Endothelial cell of umbilical vein (primary cell): ENCODE data around the gene OR5J2.
"Not testable (repeated sequence)": the region's sequence is repeated elsewhere in the genome, so short reads cannot be mapped to it uniquely, and the experiment has no call there.

Experiments used
- CTCF ChIP-seq, 2 donors: IDR thresholded peaks; 1 replicate in 1 of 2; 2 replicates in 1 of 2; pipeline ENCODE4 v1.5.1; 2011; ENCODE audit warnings: low read length in 2 of 2, mild to moderate bottlenecking in 2 of 2, moderate library complexity in 2 of 2, control low read depth in 1 of 2, inconsistent platforms in 1 of 2, low read depth in 1 of 2; ENCODE audit not compliant: insufficient read depth in 1 of 2; ENCODE audit errors: extremely low read depth in 1 of 2
- POLR2AphosphoS5 ChIP-seq: IDR thresholded peaks from 2 replicates; pipeline ENCODE4 v1.6.1; 2012; ENCODE audit warnings: low read depth, mild to moderate bottlenecking, control low read depth, low read length, moderate library complexity; ENCODE audit not compliant: insufficient read depth

GRCh38 chr11:56219735-56220134, 43.3 kb downstream of the OR5J2 start:
- TF ChIP-seq POLR2AphosphoS5; CTCF (IDR thresholded peaks at IDR 0.05; ENCODE audit: extremely low read depth in 1 of 2, insufficient read depth in 1 of 2, low read depth in 1 of 2, low read length in 2 of 2): not testable (repeated sequence)
